Kidney (tissue), 14 donors: ENCODE data around the gene NTRK2. TPM values are rescaled to one million over a fixed set of nuclear protein-coding genes. Genes with fewer than 3 reads are reported as not detected.

Experiments
- DNase-seq, 5 donors: peaks; one replicate each; pipeline ENCODE4 v3.0.0-alpha.2; 2013 to 2020
- FAIRE-seq: peaks from 2 replicates; lab custom pipeline; 2012; peaks lifted over from hg19 to GRCh38; lab: Jason Lieb, UNC
- H3K27ac ChIP-seq, 2 donors: one replicate each; pipeline ENCODE4 v1.7.0; 2013; ENCODE audit warnings: low read depth in 2 of 2, low read length in 2 of 2, inconsistent platforms in 1 of 2
- H3K27me3 ChIP-seq: one replicate; pipeline ENCODE4 v1.7.1; 2013; ENCODE audit warnings: low read length, inconsistent platforms; ENCODE audit not compliant: control insufficient read depth, insufficient read depth
- H3K36me3 ChIP-seq, 3 donors: one replicate each; pipeline versions ENCODE4 v1.7.0 to v1.7.1; 2013; ENCODE audit warnings: low read length in 3 of 3, control low read depth in 1 of 3, inconsistent platforms in 1 of 3; ENCODE audit not compliant: insufficient read depth in 3 of 3, control insufficient read depth in 2 of 3
- H3K4me1 ChIP-seq, 3 donors: one replicate each; pipeline versions ENCODE4 v1.7.0 to v1.7.1; 2013; ENCODE audit warnings: low read length in 3 of 3, inconsistent platforms in 1 of 3, low read depth in 1 of 3; ENCODE audit not compliant: control insufficient read depth in 2 of 3, insufficient read depth in 2 of 3
- H3K4me3 ChIP-seq, 3 donors: one replicate each; pipeline versions ENCODE4 v1.7.0 to v1.8.1; 2013; ENCODE audit warnings: low read length in 3 of 3, control low read depth in 1 of 3, inconsistent platforms in 1 of 3
- H3K9ac ChIP-seq, 3 donors: one replicate each; pipeline versions ENCODE4 v1.7.0 to v1.7.1; 2013; ENCODE audit warnings: low read length in 3 of 3, control low read depth in 1 of 3, inconsistent platforms in 1 of 3
- H3K9me3 ChIP-seq, 3 donors: one replicate each; pipeline versions ENCODE4 v1.7.0 to v1.7.1; 2013; ENCODE audit warnings: low read length in 3 of 3, control low read depth in 1 of 3, inconsistent platforms in 1 of 3; ENCODE audit not compliant: control insufficient read depth in 2 of 3, insufficient read depth in 1 of 3
- CTCF ChIP-seq: IDR thresholded peaks from 3 replicates; pipeline ENCODE4 v1.5.1; 2012; ENCODE audit warnings: mild to moderate bottlenecking, moderate library complexity, borderline replicate concordance; ENCODE audit not compliant: insufficient read depth; ENCODE audit errors: extremely low read depth
- intact Hi-C: fragments of 100-400 bp; cut with DNase I; formaldehyde crosslinking; loops from one replicate; pipeline ENCODE4 v1.11.1; 2022
- polyA plus RNA-seq: library from polyadenylated mRNA; stranded (reverse); fragments of 350-450 nt; fragmentation: Illumina TruSeq; extraction: RNeasy Lipid Tissue Mini Kit (QIAGEN cat#74804); gene quantifications from one replicate; pipeline ENCODE4 v1.2.3, GENCODE V29; 2014; ENCODE audit warnings: low read depth, low replicate concordance; ENCODE audit not compliant: insufficient read depth
- total RNA-seq: library from RNA; stranded (reverse); fragmentation: NEBNext Ultra II Directional; extraction: Animal tissue kit (Norgen Biotek cat#: 25700); gene quantifications from one replicate; pipeline ENCODE4 v1.2.1, GENCODE V29; 2021
- donor health status: control.
- donor health status: control.
- donor health status: control.
- donor health status: control.
- donor health status: control.
- donor health status: DM: yes; HTN: yes; CAD: no.
- donor health status: Normal renal cell carcinoma (clear cell type).

NTRK2 gene
- total and polyA plus RNA-seq, 2 donors from 2014 or later, result 20.0 to 41.2 TPM

- DNase-seq (no peak), FAIRE-seq (no peak)
- intact Hi-C loops, result no loop called here
- no peaks in the 10 kb centered on the region for H3K4me1 ChIP-seq
- H3K4me3 ChIP-seq, result no peak overlapping the region
- no peak for TF ChIP-seq CTCF
- no peaks in the 10 kb centered on the region for H3K36me3 ChIP-seq
- no peaks in the 10 kb centered on the region for H3K9me3 ChIP-seq
- no peaks in the 10 kb centered on the region for H3K27me3 ChIP-seq
- H3K9ac ChIP-seq, result no peak overlapping the region
- H3K27ac ChIP-seq, result no peak overlapping the region
Observed at GRCh38 chr9:85007748-85008147, 338.2 kb downstream of the NTRK2 start.

DNA sequence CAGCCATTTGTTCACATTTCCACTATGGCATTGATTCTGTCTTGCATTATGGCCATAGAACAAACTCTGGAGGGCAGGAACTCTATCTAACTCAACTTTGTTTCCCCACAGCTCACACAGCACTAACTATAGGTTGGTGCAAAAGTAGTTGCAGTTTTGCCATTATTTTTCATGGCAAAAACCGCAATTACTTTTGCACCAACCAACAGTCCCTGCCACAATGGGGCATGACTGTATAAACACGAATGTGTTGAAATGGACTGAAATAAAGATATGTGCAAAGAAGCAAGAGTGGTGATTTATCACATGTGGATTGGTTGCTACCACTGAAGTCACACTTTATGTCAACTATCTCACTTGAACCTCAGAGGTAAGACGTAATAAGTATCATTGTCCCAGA lies 338.7 kb downstream of the NTRK2 start:
- Histone ChIP-seq H3K4me3 (no peak overlapping the region), H3K27me3 (no peaks in the 10 kb centered on the region), H3K9me3 (no peaks in the 10 kb centered on the region), H3K27ac (no peak overlapping the region), H3K9ac (no peak overlapping the region), H3K36me3 (no peaks in the 10 kb centered on the region), H3K4me1 (no peaks in the 10 kb centered on the region)
- DNase-seq (no peak), FAIRE-seq (no peak)
- no peak for TF ChIP-seq CTCF
- intact Hi-C loops, result no loop called here

GRCh38 chr9:85009251-85009650 lies 339.7 kb downstream of the NTRK2 start:
- no peaks in the 10 kb centered on the region for H3K27me3 ChIP-seq
- DNase-seq (no peak), FAIRE-seq (no peak)
- no peaks in the 10 kb centered on the region for H3K4me1 ChIP-seq
- no peak overlapping the region for H3K9ac ChIP-seq
- no peak for TF ChIP-seq CTCF
- H3K27ac ChIP-seq, result no peak overlapping the region
- H3K4me3 ChIP-seq, result no peak overlapping the region
- H3K36me3 ChIP-seq, result no peaks in the 10 kb centered on the region
- intact Hi-C loops, result no loop called here
- no peaks in the 10 kb centered on the region for H3K9me3 ChIP-seq

DNA sequence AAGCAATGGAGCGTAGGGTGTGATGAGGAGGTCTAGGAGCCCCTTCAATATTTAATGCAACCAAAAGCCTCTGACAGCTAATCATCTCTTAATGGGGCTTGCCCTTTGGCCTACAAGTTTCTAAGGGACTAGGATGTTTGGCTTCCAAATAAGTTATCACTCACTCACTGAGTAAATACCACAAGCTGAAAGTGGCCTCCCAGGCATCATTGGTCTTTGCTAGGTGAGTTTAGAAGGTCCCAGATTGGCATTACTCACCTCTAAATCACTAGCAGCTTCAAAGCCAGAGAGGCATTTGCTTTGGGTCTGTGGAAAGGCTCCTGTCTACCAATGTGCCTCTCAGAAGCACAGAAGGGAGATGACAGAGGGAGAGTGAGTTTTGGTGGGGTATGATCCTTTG lies 344.2 kb downstream of the NTRK2 start:
- TF ChIP-seq CTCF, result no peak
- intact Hi-C loops, result no loop called here

More for the DNA sequence above, 344.2 kb downstream of the NTRK2 start:
- Histone ChIP-seq H3K9me3 (no peaks in the 10 kb centered on the region), H3K4me1 (peaks cover 0 to 4% (median 0%) of the 10 kb centered on the region in 3 donors), H3K9ac (no peak overlapping the region), H3K36me3 (no peaks in the 10 kb centered on the region), H3K27ac (no peak overlapping the region), H3K27me3 (no peaks in the 10 kb centered on the region), H3K4me3 (no peak overlapping the region)
- FAIRE-seq (no peak), DNase-seq (no peak)
